GM12801 (cell line): ENCODE measurements around the gene RPRD1A.

Experiments
- CTCF ChIP-seq: IDR thresholded peaks from one replicate; pipeline ENCODE4 v1.5.1; 2011; ENCODE audit warnings: control low read depth; ENCODE audit not compliant: insufficient read length; ENCODE audit errors: extremely low read depth

RPRD1A gene

GRCh38 chr18:36107477-36107876, 40.1 kb upstream of the RPRD1A start:
- no peak for TF ChIP-seq CTCF

GRCh38 chr18:36104749-36105148, 37.4 kb upstream of the RPRD1A start:
- TF ChIP-seq CTCF: no peak

- no peak for TF ChIP-seq CTCF
These were observed 34.6 kb upstream of the RPRD1A start for GRCh38 chr18:36101943-36102342.

GRCh38 chr18:36099311-36099710, 32.0 kb upstream of the RPRD1A start:
- no peak for TF ChIP-seq CTCF

GRCh38 chr18:36096955-36097354, 29.6 kb upstream of the RPRD1A start:
- no peak for TF ChIP-seq CTCF

- no peak for TF ChIP-seq CTCF
These were observed 28.7 kb upstream of the RPRD1A start for GRCh38 chr18:36095936-36096519.

- no peak for TF ChIP-seq CTCF
These were observed 27.1 kb upstream of the RPRD1A start for GRCh38 chr18:36094431-36094830.

GRCh38 chr18:36089001-36089400, 21.6 kb upstream of the RPRD1A start:
- TF ChIP-seq CTCF: no peak
